IMR-90 (cell line): ENCODE measurements around the gene MAGI1.

Source experiments
- BHLHE40 ChIP-seq: fragments of 150-350 bp; IDR thresholded peaks from 2 replicates; pipeline ENCODE4 v1.6.1; 2016; ENCODE audit warnings: mild to moderate bottlenecking, low read depth, low read length
- CEBPB ChIP-seq: IDR thresholded peaks from 2 replicates; pipeline ENCODE4 v1.6.1; 2012; ENCODE audit warnings: low read depth, low read length, improper control_type of control experiment
- FOS ChIP-seq: fragments of 150-350 bp; IDR thresholded peaks from 2 replicates; pipeline ENCODE4 v1.6.1; 2016; ENCODE audit warnings: low read depth, low read length
- MAFK ChIP-seq: IDR thresholded peaks from 2 replicates; pipeline ENCODE4 v1.6.1; 2012; ENCODE audit warnings: low read depth, low read length, improper control_type of control experiment
- MXI1 ChIP-seq: IDR thresholded peaks from 2 replicates; pipeline ENCODE4 v1.6.1; 2012; ENCODE audit warnings: low read depth, mild to moderate bottlenecking, low read length, moderate library complexity, borderline replicate concordance
- NFE2L2 ChIP-seq: fragments of 150-350 bp; IDR thresholded peaks from 2 replicates; pipeline ENCODE4 v1.6.1; 2016; ENCODE audit warnings: low read depth, mild to moderate bottlenecking, low read length
- POLR2A ChIP-seq: IDR thresholded peaks from 2 replicates; pipeline ENCODE4 v1.6.1; 2012; ENCODE audit warnings: mild to moderate bottlenecking, low read depth, low read length
- RCOR1 ChIP-seq: IDR thresholded peaks from 2 replicates; pipeline ENCODE4 v1.6.1; 2012; ENCODE audit warnings: mild to moderate bottlenecking, low read length, improper control_type of control experiment; ENCODE audit not compliant: insufficient replicate concordance
- RFX5 ChIP-seq: IDR thresholded peaks from 2 replicates; pipeline ENCODE4 v1.8.0; 2012; ENCODE audit warnings: low read depth, mild to moderate bottlenecking, low read length, moderate library complexity
- SMC3 ChIP-seq: fragments of 150-350 bp; IDR thresholded peaks from 2 replicates; pipeline ENCODE4 v1.6.1; 2016; ENCODE audit warnings: low read depth, mild to moderate bottlenecking, antibody characterized with exemption, low read length, moderate library complexity
- TF ChIP-seq, protein P1 (sequence below): conservative IDR thresholded peaks from 2 replicates; pipeline ENCODE4 v1.5.1; 2012; ENCODE audit warnings: mild to moderate bottlenecking, low read depth, low read length, improper control_type of control experiment
- TF ChIP-seq, protein P2 (sequence below): fragments of 150-350 bp; IDR thresholded peaks from 2 replicates; pipeline ENCODE4 v1.6.1; 2017; ENCODE audit warnings: mild to moderate bottlenecking, antibody characterized with exemption, low read length, low read depth
- TF ChIP-seq, protein P3 (sequence below): fragments of 150-350 bp; IDR thresholded peaks from 2 replicates; pipeline ENCODE4 v1.6.1; 2016; ENCODE audit warnings: low read depth, mild to moderate bottlenecking, low read length, moderate library complexity, borderline replicate concordance

DNA sequence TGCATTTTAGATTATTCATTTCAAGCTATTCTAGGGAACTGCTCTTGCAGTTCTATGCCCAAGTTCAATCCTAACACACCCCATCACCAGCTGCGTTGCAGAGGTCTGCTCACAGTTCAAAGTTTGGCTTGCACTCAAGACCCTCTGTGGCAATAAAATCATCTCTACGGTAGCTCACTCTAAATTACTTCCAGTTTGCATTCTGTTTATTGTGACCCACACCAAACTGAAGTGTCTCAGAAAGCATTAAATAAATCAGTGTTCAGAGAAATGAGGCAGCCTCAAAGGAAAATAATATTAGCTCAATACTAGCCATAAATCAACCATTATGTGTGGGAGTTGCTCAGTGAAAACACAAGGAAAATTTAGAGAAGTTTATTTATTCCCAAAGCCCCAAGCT, 250.3 kb downstream of the MAGI1 start:
- no peak for TF ChIP-seq RFX5
- no peak for TF ChIP-seq FOS
- TF ChIP-seq, protein P1, sequence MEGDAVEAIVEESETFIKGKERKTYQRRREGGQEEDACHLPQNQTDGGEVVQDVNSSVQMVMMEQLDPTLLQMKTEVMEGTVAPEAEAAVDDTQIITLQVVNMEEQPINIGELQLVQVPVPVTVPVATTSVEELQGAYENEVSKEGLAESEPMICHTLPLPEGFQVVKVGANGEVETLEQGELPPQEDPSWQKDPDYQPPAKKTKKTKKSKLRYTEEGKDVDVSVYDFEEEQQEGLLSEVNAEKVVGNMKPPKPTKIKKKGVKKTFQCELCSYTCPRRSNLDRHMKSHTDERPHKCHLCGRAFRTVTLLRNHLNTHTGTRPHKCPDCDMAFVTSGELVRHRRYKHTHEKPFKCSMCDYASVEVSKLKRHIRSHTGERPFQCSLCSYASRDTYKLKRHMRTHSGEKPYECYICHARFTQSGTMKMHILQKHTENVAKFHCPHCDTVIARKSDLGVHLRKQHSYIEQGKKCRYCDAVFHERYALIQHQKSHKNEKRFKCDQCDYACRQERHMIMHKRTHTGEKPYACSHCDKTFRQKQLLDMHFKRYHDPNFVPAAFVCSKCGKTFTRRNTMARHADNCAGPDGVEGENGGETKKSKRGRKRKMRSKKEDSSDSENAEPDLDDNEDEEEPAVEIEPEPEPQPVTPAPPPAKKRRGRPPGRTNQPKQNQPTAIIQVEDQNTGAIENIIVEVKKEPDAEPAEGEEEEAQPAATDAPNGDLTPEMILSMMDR = no peak
- TF ChIP-seq, protein P2, sequence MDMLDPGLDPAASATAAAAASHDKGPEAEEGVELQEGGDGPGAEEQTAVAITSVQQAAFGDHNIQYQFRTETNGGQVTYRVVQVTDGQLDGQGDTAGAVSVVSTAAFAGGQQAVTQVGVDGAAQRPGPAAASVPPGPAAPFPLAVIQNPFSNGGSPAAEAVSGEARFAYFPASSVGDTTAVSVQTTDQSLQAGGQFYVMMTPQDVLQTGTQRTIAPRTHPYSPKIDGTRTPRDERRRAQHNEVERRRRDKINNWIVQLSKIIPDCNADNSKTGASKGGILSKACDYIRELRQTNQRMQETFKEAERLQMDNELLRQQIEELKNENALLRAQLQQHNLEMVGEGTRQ = no peak
- TF ChIP-seq BHLHE40 = no peak
- TF ChIP-seq NFE2L2 = no peak
- no peak for TF ChIP-seq SMC3
- TF ChIP-seq MAFK = no peak
- no peak for TF ChIP-seq POLR2A
- TF ChIP-seq, protein P3, sequence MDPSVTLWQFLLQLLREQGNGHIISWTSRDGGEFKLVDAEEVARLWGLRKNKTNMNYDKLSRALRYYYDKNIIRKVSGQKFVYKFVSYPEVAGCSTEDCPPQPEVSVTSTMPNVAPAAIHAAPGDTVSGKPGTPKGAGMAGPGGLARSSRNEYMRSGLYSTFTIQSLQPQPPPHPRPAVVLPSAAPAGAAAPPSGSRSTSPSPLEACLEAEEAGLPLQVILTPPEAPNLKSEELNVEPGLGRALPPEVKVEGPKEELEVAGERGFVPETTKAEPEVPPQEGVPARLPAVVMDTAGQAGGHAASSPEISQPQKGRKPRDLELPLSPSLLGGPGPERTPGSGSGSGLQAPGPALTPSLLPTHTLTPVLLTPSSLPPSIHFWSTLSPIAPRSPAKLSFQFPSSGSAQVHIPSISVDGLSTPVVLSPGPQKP = no peak
- TF ChIP-seq MXI1 = no peak
- no peak for TF ChIP-seq RCOR1
- TF ChIP-seq CEBPB = no peak
